ENCODE measurements around the gene ZBTB45.

DNA sequence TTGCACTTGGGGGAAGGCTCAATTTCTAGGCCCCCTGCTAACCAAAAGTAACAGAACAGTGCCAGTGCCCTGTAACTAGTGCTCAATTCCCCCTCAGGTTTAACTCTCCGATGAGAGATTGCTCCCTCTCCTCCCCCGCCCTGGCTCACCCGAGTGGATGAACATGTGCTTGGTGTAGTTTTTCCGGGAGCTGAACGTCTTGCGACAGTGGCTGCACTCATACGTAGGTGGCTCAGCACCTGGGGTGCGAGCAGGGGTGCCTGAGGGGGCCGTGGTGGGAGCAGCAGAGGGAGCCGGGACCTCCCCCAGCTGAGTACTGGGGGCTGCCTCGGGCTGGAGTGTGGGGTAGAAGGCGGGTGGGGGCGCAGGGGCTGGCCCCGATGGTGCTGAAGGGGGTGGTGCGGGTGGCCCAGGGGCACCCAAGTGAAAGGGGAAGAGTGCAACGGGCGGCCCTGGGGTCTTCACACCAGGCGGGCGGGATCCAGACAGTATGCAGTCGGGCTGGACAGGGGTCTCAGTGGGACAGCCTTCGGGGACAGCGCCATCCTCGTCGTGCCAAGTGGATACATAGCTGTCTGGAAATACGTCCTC, 3.3 kb downstream of the ZBTB45 start:
- TF ChIP-seq FOXK1 (CRISPR knock-in tag; IDR thresholded peaks at IDR 0.05) (no peak), GRHL2 (CRISPR knock-in tag; IDR thresholded peaks at IDR 0.05; ENCODE audit: insufficient replicate concordance, severe bottlenecking) (no peak)
- TF ChIP-seq, protein P1, sequence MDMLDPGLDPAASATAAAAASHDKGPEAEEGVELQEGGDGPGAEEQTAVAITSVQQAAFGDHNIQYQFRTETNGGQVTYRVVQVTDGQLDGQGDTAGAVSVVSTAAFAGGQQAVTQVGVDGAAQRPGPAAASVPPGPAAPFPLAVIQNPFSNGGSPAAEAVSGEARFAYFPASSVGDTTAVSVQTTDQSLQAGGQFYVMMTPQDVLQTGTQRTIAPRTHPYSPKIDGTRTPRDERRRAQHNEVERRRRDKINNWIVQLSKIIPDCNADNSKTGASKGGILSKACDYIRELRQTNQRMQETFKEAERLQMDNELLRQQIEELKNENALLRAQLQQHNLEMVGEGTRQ (CRISPR knock-in tag; IDR thresholded peaks at IDR 0.05), result no peak

All from WTC11 (cell line).